DND-41 (cell line): ENCODE data around the gene ITGAV.

Experiments
- CTCF ChIP-seq: IDR thresholded peaks from 2 replicates; pipeline ENCODE4 v1.5.1; 2012; ENCODE audit warnings: borderline replicate concordance, low read length, moderate library complexity, mild to moderate bottlenecking; ENCODE audit not compliant: poor library complexity, severe bottlenecking; ENCODE audit errors: extremely low read depth
- EZH2 ChIP-seq: IDR thresholded peaks from 3 replicates; pipeline ENCODE4 v1.6.1; 2012; ENCODE audit warnings: borderline replicate concordance, low read depth, mild to moderate bottlenecking, moderate library complexity, low read length, inconsistent platforms; ENCODE audit not compliant: severe bottlenecking

GRCh38 chr2:186688813-186689212 lies 99.0 kb downstream of the ITGAV start:
- TF ChIP-seq CTCF = no peak
- no peak for TF ChIP-seq EZH2
